Jurkat, Clone E6-1 (cell line): ENCODE measurements around the gene DLGAP5. TPM values are rescaled to one million over a fixed set of nuclear protein-coding genes. Genes with fewer than 3 reads are reported as not detected.

Experiments used
- DNase-seq: peaks from one replicate; pipeline ENCODE4 v3.0.0-alpha.2; 2011; ENCODE audit warnings: low read depth, low spot score
- H3K4me3 ChIP-seq: 2 replicates; pipeline ENCODE4 v1.5.1; 2011; ENCODE audit warnings: mild to moderate bottlenecking, low read length, control low read depth, moderate library complexity
- polyA plus RNA-seq: library from polyadenylated mRNA; unstranded; fragments of >200 nt; gene quantifications from one replicate; pipeline ENCODE4 v1.2.1, GENCODE V29; 2012; ENCODE audit warnings: missing spikeins; ENCODE audit not compliant: insufficient read length, insufficient read depth

The DLGAP5 gene, protein sequence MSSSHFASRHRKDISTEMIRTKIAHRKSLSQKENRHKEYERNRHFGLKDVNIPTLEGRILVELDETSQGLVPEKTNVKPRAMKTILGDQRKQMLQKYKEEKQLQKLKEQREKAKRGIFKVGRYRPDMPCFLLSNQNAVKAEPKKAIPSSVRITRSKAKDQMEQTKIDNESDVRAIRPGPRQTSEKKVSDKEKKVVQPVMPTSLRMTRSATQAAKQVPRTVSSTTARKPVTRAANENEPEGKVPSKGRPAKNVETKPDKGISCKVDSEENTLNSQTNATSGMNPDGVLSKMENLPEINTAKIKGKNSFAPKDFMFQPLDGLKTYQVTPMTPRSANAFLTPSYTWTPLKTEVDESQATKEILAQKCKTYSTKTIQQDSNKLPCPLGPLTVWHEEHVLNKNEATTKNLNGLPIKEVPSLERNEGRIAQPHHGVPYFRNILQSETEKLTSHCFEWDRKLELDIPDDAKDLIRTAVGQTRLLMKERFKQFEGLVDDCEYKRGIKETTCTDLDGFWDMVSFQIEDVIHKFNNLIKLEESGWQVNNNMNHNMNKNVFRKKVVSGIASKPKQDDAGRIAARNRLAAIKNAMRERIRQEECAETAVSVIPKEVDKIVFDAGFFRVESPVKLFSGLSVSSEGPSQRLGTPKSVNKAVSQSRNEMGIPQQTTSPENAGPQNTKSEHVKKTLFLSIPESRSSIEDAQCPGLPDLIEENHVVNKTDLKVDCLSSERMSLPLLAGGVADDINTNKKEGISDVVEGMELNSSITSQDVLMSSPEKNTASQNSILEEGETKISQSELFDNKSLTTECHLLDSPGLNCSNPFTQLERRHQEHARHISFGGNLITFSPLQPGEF
- polyA plus RNA-seq: 77.2 TPM

DNA sequence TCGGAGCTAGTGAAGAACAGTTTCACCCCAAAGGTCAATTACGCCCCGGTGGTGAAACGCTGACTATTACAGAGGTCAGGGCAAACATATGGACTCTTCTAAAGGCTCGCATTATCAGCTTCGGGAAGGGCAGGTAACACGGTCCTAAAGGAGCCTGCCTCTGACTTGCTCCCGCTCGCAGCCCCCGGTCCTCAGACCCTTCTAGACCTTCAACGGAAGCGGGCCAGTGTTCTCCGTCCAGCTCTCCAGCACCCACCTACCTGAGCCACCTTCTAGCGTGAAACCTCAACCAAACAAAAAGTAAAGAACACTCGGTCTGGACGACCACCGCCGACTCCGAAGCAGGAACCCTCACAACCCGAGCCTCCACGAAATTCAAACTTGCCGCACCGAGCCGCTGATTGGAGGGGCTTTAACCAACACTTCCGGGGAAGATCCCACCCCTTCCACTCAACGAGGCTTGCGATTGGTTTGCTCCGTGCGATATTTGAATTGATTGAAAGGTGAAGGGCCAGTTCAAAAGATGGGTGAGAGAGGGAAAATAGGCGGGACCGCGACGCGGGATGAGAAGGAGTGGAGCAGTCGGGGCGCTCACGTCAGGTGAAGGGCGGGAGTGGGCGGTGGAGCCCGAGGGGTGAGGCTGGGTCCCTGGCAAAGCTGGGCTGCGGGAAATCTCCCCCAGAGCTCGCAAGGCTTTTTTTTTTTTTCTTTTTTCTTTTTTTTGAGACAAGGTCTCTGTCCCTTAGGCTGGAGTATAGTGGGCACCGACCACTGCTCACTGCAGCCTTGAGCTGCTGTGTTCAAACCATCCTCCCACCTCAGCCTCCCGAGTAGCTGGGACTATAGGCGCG, at the start of gene DLGAP5:
Gene DLGAP5 (minus strand): TSS at position 383 of the 851 bp plus-strand sequence. CDS start 2,406 bp downstream, outside the sequence.
- H3K4me3 ChIP-seq: peak within 1 kb of the TSS; percentile 92
- peak; percentile 98 for DNase-seq

DNA sequence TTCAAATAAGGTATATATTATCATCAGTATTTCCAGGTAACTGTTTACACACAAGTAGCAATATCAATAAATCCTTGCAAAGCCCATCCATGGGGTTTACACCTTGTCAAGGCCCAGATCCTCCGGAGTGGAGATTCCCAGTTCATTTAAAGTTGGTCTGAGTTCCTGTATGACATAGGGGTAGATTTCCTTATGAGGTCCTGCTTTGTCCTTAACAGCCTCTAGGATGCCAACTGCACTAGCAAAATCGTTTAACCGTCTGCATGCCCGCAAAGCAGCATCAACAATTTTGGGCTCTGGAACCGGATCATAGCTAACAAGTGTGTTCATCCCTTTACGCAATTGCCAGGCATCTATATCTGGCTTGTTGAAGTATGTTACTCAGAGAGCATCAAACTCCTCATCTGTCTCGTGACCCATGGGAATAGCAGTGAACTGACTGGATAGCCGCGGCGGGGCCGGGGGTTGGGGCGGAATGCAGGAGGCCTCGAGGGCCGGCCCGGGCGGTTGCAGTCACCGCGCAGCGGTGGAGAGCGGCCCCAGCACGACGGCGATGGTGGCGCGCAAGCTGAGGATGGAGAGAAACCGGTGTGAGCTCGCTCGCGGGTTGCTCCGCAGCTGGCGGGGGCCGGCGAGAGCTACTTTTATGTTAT, 49.3 kb upstream of the DLGAP5 start:
- H3K4me3 ChIP-seq: no peak overlapping the region
- no peak for DNase-seq

DNA sequence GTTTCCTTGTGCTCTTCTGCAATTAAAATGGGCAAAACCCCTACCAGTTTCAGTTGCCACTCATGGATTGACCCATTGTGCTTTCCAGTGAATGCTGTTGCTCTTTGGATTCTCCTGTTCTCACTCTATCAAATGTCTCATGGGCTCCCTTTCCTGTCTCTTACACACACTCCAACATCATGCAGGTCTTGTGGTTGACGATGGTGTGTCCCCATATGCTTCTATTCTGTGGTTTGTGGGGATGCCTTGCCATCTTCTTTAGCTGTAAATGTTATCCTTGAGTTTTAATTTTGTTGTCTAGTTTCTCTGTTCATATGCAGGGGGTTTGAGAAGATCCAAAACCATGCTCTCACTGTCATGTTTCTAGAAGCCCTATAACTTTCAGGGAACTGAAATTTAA, 47.9 kb upstream of the DLGAP5 start:
- DNase-seq: peak; percentile 36
- no peak overlapping the region for H3K4me3 ChIP-seq

DNA sequence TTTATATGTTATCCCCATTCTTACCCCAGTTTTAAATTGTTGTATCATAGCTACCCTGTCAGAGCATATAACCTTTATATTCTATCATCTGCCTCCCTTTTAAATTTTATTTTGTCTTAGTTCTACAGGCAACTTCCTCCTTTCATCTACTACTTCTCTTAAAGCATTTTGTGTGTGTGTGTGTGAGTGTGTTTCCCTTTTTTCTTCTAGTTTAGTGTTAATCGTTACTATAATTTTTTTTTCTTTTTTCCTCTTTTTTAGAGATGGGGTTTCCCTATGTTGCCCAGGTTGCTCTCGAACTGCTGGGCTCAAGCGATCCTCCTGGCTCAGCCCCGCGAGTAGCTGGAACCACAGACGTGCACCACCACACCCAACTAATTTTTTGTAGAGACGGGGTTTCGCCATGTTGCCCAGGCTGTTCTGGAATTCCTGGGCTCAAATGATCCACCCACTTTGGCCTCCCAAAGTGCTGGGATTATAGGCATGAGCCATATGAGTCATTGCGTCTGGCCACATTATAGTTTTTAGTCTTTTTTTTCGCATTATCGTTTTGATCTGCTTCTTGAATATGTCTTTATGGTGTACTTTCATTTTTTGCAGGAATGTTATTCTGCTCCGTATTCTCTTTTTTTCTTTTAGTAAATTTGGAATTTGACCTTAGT, 46.8 kb upstream of the DLGAP5 start:
- DNase-seq: no peak
- H3K4me3 ChIP-seq: no peak overlapping the region

DNA sequence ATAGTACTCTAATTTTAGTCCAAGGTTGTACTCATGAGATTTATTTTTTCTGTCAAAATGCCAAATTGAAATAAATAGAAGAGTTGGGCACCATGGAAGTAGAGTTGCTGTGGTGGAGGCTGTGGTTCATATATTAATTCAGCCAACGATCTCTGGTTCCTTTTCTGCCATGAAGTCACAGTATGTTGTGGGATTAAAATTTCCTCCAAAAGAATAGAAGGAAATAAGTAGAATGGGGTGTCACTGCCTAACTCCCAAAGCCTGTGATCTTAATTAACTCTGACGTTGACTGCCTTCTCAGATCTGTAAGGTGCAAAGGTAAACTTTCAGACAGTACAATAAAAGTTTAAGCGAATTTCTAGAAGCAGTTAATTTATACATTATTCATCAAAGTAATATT, 42.2 kb upstream of the DLGAP5 start:
- DNase-seq: no peak
- no peak overlapping the region for H3K4me3 ChIP-seq

DNA sequence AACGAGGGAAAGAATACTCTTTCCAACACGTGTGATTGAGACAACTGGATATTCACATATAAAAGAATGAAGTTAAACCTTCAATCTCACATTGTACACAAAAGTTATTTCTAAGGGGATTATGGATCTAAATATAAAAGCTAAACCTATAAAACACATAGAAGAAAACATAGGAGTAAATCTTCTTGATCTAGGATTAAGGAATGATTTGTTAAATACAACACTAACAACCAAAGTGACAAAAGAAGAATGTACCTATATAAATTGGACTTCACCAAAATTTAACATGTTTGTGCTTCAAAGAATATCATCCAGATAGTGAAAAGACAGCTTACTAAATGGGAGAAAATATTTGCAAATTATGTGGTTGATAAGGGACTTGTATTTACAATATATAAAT, 36.9 kb upstream of the DLGAP5 start:
- no peak for DNase-seq
- no peak overlapping the region for H3K4me3 ChIP-seq

DNA sequence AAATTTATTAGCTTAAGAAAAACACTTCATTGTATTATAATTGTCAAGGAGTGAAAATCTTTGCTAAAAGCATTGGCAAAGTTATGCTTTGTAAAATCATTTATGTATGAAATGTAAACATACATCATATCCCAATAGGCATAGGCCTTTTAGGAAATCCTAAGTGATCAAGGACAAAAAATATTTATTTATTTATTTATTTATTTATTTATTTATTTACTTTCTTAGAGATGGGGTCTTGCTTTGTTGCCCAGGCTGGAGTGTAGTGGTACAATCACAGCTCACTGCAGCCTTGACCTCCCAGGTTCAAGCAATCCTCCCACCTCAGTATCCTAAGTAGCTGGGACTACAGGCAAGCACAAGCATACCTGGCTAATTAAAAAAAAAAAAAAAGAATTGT, 32.0 kb upstream of the DLGAP5 start:
- no peak for DNase-seq
- H3K4me3 ChIP-seq: no peak overlapping the region

DNA sequence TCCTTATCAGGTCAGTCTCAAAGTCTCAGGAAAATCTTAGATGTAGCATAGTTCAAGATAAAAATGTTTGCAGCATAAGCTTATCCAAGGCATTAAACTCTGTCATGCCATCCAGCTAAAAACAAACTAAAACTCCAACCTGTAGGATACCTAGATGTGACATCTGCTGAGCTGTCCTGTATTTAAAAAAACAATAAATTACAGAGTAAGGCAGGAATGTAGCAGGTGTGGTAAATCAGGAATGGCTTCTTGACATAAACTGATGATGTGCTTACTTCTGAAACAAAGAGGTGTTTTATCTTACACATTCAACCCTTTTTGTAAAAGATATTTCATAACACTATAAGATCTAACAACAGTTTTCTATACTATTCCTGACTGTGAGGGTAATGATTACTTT, 30.6 kb upstream of the DLGAP5 start:
- no peak for DNase-seq
- no peak overlapping the region for H3K4me3 ChIP-seq

DNA sequence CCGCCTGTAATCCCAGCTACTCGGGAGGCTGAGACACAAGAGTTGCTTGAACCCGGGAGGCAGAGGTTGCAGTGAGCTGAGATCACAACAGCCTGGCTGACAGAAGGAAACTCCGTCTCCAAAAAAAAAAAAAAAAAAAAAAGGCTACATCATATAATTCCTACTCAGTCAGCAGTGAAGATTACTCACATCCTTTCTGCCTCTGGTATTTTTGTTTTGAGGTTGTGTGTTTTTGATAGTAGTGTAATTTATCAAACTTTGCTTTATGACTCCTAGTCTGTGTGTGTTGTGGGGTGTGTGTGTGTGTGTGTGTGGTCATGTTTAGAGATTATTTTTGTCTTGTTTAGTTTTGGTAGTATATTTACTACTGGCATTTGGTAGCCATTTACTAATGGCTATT, 29.8 kb upstream of the DLGAP5 start:
- no peak overlapping the region for H3K4me3 ChIP-seq
- no peak for DNase-seq

DNA sequence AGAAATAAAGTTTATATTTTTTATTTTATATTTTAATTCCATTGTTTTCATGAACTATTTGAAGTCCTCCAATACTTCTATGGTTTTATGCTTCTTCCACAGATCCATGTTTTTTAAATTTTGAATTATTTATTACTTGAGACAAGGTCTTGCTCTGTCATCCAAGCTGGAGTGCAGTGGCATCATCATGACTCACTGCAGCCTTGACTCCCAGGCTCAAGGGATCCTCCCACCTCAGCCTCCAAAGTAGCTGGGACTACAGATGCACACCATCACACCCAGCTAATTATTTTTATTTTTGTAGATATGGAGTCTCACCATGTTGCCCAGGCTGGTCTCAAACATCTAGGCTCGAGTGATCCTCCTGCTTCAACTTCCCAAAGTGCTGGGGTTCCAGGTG, 28.8 kb upstream of the DLGAP5 start:
- H3K4me3 ChIP-seq: no peak overlapping the region
- DNase-seq: no peak

DNA sequence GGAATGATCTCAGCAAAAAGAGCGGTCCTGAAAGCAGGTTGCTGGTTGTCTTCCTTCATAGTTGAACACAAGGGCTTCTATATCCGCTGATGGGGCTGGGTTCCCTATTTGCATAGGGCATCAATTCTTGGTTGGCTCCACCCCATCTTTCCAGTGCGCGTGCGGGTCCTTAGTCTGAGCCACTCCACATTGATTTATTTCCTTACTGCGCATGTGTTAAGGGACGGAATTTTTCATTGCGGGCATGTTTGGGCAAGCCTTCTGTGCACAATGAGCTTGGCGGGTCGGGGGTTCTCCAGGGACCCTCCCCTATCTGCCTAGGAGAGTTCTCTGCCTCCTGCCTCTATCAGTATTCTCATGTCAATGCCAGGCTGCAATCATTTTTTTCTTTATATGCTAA, 21.2 kb upstream of the DLGAP5 start:
- DNase-seq: no peak
- H3K4me3 ChIP-seq: no peak overlapping the region

DNA sequence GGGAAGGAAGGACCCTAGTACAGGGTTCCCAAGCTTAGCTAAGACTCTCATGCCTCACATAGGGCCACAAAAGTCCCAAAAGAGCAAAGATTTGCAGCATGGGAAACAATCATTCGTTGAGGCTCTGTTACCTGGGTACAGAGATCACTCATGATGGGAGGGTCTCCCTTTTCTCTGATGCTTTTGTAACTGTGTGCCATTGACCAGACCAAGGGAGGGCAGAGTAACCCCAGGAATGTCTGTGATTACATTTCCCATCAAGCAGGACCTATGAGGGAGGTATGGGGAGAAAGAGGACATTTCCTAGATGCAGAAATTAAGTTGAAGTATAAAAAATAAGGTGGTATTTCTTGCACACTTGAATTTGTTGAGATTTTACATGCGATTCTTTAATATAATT, 16.4 kb upstream of the DLGAP5 start:
- no peak overlapping the region for H3K4me3 ChIP-seq
- no peak for DNase-seq

DNA sequence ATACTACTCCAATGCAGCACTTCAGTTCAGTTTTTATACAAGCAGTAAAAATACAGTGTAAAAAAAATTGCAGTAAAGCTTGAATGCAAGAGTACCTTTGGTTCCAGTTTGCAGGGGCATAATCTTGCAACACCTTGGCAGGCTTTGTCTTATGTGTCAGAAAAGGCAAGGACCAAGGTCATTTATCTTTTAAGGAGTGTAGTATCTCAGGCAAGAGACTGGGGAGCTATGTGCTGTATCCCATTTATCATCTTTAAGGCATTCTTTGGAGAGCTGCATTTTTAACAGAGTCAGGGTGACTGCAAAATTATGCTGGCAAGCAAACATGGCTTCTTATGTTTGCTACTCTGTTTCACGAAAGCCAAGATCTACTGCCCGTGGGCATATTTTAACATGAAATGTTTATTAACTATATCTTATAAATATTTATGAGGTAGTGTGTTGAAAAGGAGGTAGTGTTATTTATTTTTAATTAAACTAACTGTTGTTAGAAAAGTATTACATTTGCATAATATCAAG, 14.8 kb upstream of the DLGAP5 start:
- no peak overlapping the region for H3K4me3 ChIP-seq
- no peak for DNase-seq

DNA sequence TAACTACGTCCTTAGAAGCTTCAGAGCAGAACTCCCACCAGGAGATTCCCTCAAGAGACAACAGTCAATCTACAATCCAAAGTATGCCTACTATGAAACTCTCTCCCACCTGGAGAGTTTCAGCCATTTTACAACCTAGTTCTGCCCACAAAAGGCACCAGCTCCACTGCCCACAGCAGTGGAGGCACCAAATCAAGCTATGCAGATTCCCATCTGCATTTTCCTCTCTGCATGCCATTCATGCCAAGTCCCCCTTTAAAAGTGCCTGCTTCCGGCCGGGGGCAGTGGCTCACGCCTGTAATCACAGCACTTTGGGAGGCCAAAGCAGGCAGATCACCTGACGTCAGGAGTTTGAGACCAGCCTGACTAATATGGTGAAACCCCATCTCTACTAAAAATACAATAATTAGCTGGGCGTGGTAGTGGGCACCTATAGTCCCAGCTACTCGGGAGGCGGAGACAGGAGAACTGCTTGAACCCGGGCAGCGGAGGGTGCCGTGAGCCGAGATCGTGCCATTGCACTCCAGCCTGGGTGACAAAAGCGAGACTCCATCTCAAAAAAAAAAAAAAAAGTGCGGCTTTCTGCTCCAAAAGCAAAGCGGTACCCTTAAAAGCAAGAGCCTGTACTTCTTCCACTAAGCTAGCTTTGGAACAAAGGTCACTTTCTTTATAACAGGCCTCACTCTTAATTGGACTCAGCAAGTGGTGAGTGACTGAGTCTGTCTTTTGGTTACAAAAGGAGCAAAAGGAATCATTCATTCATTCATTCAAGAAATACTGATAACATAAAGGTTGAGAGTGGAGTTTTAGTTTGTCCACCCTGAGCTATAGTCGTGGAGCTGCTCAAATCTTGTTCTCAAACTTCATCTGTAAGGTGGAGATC, 10.1 kb upstream of the DLGAP5 start:
- no peak overlapping the region for H3K4me3 ChIP-seq
- DNase-seq: no peak

DNA sequence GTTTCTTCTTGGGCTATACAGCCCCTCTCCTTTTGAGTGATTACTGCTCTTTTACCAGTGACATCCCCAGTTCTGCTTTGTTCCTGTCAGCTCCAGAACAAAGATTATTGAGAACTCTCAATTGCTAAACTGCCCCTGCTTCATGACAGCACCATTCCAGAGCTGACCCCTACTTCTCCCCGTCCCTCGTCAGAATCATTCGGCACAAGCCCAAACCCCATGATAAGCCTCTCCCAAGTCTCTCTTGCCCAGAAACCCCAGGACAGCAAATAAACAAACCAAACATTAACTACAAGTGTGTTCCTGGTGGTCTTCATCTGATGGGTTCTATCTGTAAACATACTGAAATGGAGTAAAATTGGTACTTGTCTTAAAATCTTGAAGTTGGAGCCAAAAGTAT, 9.3 kb upstream of the DLGAP5 start:
- DNase-seq: no peak
- no peak overlapping the region for H3K4me3 ChIP-seq

DNA sequence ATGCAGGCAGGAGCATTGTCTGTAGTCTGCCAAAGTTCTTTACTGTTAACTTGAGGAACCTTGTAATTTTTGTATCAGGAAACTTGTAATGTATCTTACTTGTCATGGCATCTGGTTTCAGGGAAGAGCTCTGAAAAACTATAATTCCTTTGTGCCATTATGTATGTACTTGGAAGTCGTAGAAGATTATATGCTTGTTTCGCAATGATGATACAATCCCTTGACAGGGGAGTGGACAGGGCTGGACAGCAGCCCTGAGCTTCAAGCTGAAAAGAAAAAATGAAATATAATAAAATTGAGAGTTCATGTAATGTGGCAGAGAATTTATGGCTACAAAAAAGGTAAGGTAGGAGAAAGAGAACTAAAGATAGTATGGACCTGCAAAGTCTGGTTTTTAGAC, 7.4 kb upstream of the DLGAP5 start:
- no peak overlapping the region for H3K4me3 ChIP-seq
- DNase-seq: no peak

DNA sequence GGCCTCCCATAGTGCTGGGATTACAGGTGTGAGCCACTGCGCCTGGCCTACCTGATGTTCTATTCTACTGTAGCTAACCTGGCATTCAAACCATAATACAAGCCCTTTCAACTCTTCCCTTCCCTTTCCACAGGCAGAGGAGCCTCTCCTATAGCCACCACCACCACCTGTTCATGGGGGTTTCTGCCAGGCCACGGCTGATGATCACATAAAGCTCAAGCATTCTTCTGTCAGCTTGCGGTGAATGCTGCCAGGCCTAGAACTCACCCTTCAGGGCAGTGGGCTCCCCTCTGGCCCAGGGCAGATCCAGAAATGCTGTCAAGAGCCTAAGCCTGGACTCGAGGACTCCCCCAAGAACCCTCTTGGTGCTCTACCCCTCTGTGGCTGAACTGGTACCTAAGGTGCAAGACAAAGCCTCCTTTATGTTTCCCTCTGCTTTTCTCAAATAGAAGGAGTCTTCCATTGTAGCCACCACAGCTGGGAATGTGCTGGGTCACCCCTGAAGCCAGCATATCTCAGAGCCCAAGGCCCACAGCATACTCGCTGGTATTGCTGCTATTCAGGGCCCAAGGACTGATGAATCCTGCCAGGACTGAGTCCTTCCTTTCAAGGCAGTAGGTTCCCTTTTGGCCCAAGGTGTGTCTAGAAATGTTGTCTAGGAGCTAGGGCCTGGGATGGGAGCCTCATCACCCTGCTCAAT, 3.4 kb upstream of the DLGAP5 start:
- H3K4me3 ChIP-seq: no peak overlapping the region
- no peak for DNase-seq
